Suppressor macrophage (primary cell): ENCODE results near the gene ADAMTS17.

Experiments
- DNase-seq, 4 experiments: peaks; one replicate each; pipeline ENCODE4 v3.0.0-alpha.2; 2020 to 2022

Gene ADAMTS17

GRCh38 chr15:100277087-100277855 is 64.5 kb downstream of the ADAMTS17 start:
- DNase-seq, result no peak

DNA sequence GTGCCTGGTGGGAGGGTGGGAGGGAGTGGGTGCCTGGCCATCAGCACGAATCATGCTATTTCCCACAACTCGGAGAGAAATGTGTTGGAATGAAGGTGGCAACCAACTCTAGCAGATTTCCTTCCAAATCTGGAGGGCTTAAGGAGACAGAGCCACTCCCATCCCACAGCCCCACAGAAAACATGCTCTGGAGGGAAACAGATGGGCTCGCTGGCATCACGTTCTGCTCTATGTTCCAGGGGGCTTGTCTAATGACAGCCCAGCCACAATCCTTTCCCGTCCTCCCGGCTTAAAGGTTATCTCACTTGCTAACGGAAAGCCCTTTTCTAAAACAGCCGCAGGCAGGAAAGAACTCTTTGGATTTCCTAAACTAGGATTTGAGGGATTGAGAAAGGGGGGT is 65.3 kb downstream of the ADAMTS17 start:
- DNase-seq, result no peak

DNA sequence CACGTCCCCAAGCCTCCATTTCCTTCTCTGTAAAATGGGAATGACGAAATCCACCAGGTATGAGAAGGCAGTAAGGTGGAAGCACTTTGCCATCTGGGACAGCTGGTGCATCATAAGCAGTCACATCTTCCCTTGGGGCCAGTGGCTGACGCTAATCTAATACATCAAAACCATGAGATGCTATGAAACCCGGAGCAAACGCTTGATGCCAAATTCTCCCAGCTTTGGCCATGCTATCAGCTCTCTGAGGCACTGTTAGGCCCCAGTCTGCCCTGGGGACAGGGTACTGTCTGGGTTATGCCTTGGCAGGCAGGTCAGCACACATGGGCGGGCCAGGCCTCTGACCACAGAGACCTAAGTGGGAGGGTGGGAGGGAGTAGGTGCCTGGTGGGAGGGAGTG is 66.1 kb downstream of the ADAMTS17 start:
- DNase-seq, result no peak

DNA sequence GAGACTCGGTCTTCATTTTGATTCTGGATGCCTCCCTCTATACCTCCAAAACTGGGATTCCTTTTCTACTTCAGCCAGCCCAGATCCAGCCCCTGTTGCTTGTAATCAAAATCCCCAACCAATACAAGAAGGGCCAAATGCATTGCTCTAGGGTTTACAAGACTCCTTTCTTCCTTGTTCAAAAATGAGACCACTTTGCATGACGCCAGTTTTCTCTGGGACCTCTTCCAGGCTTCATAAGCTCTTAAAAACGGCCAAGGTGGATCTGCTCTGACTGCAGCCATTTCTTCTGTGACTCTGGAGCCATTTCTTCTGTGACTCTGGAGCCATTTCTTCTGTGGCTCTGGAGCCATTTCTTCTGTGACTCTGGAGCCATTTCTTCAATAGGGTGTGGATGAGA is 71.9 kb downstream of the ADAMTS17 start:
- DNase-seq, result no peak

GRCh38 chr15:100266166-100266565 is 75.6 kb downstream of the ADAMTS17 start:
- DNase-seq, result no peak

DNA sequence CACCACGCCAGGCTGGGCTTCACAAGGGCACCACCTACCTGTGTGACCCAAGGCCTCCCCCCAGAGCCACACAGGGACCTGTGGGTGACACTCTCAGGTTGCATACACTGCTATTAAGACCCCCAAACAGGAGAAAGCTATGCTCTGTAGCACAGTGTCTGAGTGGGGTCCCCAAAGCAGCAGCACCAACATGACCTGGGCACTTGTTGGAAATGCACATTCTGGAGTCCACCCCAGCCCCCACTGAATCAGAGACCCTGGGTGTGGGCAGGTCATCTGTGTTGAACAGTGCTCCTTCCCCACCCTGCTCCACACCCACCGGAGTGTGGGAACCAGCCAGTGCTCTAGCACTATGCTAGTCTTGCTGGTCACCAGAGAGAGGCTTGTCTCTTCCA is 76.1 kb downstream of the ADAMTS17 start:
- no peak for DNase-seq

DNA sequence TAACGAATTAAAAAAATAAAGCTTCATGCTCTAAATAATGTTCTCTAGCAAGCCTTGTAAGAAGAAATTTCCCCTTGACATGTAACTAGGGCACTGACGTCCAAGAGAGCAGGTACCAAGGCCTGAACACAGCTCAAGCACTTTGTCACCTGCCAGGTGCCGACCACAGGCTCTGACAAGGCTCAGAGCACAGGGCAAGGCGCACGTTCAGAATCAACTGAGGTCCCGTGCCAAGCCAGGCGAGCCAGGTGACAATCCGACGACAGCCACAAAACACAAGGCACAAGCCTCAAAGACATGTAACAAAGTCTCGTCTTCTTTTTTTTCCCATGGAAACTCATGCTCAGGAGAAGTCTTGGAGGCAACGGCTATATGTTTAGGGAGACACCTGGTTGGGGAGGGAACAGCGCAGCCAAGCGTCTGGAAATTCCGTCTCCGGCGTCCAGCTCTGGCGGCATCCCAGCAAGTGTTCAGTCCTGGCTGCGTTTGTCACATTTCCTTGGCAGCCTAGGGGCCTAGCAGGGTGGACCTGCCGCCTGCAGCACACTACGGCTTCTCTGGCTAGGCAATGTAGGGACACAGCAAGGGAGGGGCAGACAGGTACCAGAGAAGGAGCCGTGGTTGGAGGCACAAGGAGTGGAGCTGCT is 76.7 kb downstream of the ADAMTS17 start:
- DNase-seq, result no peak

DNA sequence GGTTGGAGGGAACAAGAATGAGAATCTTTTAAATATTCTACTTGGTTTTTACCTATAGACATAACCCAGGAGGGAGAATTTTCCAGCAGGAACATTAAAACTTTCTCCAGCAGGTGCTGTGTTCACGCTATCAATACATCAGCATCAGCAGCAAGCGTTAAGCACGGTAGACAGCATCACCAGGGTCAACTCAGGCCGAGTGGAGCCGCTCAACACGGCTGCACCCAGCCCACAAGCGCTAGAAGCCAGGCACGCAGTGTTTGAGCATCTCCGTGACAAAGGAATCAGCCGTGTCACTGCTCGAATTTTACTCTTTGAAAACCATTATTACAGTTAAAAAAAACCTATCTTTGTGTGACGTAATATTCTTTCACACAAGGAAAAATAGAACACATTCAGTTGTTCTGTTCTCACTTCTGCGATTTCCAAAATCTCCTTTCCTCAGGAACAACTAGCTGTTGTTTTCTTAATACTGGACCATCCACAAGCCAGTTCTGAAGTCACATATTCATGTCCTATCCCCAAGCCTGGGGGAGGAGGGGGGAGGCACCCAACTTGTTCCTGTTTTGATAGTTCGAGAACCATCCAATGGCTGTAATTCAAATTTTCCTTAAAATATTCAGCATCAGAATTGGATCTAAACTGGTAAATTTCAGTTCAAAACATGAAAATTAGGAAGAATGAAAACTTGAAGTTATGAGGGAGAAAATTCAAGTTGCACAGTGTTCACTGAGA is 77.9 kb downstream of the ADAMTS17 start:
- no peak for DNase-seq

- no peak for DNase-seq
These were observed 78.7 kb downstream of the ADAMTS17 start for GRCh38 chr15:100263031-100263430.

GRCh38 chr15:100261302-100262240 is 80.2 kb downstream of the ADAMTS17 start:
- DNase-seq, result no peak

DNA sequence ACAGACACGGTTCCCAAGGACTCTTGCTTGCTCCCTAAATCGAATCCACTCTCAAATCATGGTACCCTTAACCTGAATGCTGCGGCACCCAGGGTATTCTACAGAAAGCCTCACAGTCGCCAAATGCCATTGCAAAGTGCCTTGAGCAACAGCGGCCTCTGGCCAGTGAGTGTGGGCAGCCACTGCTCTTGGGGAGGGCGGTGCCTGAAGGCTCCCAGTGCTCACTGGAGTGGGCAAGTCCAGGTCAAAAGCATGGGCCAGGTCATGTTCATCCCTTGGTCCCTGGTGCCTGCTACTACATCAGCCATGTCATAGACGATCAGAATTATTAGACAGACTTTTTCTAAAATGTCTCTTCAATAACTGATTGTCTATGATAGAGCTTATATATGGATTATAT is 82.5 kb downstream of the ADAMTS17 start:
- no peak for DNase-seq

- no peak for DNase-seq
These were observed 84.7 kb downstream of the ADAMTS17 start for GRCh38 chr15:100256970-100257650.

- no peak for DNase-seq
These were observed 85.4 kb downstream of the ADAMTS17 start for GRCh38 chr15:100256101-100256969.

DNA sequence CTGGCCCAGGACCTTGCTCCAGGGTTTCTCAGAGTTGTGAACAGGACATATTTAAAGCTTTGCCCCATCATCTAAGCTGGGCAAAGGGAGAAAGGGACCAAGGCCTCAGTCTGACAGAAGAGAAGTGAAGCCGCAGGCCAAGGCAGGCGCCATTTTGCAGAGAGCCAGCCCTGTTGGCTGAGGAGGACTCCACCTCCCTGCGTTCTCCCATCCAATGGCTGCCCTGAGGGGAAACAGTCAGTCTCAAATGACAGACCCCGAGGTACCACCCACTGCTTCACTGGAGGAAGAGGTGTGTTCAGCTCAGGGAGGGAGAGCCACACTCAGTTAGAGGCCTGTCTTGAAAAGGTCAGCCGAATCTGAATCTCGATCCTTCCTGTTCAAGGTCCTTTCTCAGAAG is 86.1 kb downstream of the ADAMTS17 start:
- DNase-seq, result no peak

GRCh38 chr15:100254691-100255090 is 87.1 kb downstream of the ADAMTS17 start:
- DNase-seq, result no peak

DNA sequence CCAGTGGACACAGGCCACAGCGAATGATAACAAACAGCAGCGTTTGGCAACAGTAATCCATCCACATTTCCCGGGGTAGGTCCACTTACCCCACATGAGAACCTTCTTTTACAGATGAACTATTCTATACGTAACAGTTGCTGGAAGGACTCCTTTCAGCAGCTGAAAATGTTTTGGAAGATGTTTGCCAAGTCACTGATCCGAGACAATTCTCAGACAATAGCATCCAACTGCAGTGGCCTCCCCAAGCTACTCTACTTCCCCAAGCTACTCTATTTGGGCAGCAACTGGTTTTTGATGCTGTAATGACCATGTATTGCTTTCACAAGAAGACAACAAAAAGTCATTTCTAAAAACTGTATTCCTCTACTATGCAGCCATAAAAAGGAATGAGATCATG is 87.5 kb downstream of the ADAMTS17 start:
- DNase-seq, result no peak

- DNase-seq, result no peak
These were observed 88.1 kb downstream of the ADAMTS17 start for GRCh38 chr15:100253640-100254039.

DNA sequence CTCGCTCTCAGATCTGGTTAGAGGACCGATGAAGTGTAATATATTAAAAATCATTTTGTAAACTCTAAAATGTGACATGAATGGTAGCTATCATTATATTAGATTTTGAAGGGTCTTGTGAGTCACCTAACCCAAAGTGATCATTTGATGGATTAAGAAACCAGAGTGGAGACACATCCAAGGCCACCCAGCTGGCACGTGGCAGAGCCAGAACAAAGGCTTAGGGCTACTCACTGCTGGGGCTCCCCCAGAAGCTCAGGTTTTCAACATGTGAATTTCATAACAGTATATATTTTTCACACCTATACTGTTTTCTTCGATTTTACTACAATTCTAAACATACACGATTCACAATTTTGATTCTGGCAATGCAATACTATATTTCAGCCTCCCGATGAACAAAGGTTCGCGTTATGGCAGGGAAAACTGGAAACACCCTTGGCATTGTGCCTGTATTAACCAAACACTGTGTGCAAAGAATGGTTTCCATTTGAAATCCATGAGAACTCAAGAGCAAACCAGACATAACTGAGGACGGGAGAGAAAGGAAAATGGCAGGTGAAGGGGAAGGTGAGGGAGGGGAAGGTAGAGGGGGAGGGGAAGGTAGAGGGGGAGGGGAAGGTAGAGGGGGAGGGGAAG is 88.9 kb downstream of the ADAMTS17 start:
- DNase-seq, result no peak

DNA sequence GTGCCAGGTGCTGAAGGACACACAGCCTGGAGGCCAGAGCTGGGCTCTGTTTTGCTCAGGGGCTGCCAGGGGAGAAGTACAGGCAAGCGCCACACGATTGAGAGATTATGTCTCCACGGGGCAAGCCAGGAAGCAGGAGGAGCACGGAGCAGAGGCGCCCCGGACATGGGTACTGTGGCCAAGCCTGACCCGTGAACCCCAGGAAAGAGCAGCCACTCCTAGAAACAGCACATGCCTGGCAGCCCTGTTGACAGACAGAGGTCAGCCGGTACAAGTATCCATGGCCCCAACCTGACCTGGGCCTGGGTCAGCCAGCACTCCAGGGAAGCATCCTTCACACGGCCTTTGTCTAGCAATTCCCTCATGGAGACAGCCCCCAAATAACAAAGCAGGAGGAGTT is 89.4 kb downstream of the ADAMTS17 start:
- DNase-seq, result no peak

DNA sequence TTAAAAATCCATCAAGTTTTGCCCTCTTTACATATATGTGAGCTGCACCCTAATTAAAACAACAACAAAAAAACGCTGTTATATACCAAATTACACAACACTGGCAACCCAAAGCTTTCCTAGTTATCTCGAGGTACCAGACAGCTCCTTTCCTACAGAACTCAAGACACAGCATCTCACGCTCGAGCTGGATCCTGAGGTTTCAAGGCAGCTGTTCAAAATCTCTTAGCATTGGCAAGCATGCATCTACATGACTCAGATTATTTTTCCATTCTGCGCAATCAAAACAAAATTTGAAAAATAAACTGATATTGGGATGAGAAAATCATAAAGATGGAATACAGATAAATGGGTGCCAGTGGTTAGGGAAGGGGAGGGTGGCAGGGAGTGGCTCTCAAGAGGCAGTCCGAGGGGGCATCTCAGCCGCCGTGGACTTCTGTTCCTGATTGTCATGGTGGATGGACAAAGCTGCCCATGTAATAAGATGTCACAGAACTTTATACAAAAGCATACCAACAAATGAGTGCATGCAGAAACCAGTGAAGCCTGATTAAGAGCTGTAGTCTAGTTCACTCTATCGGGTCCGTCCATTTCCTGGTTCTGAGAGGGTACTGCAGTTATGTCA is 91.5 kb downstream of the ADAMTS17 start:
- DNase-seq, result no peak
